ENCODE data around the gene VAMP1.
"Not testable (repeated sequence)": the region's sequence is repeated elsewhere in the genome, so short reads cannot be mapped to it uniquely, and the experiment has no call there.

Gene VAMP1

GRCh38 chr12:6471989-6472360 is 1.5 kb upstream of the VAMP1 start:
- no peak for DNase-seq (ENCODE audit: extremely low spot score)
- ChIA-PET POLR2A (interaction anchor here (0.6 kb wide), 1 partner anchor 405 kb away, joined by 8 read pairs; no protein-coding TSS in a partner anchor), CTCF (interaction anchor here (1.3 to 2.2 kb wide), 3 partner anchors 9 to 67 kb away, joined by 3 to 12 read pairs (median 3); no protein-coding TSS in a partner anchor)
- no peak for TF ChIP-seq CTCF (IDR thresholded peaks at IDR 0.05; ENCODE audit: control extremely low read depth, extremely low read depth, low read depth, missing control alignments)

- DNase-seq (ENCODE audit: extremely low spot score): no peak
- CTCF ChIA-PET: interaction anchor here (1.1 to 3.1 kb wide), 11 partner anchors 8 to 89 kb away, joined by 3 to 31 read pairs (median 6); partner anchors contain the start of gene MRPL51
- POLR2A ChIA-PET: interaction anchor here (0.6 to 2.8 kb wide), 27 partner anchors 9 to 382 kb away, joined by 3 to 73 read pairs (median 6); partner anchors contain the start of genes CDCA3, COPS7A, GAPDH and MLF2
- no peak for TF ChIP-seq CTCF (IDR thresholded peaks at IDR 0.05; ENCODE audit: control extremely low read depth, extremely low read depth, low read depth, missing control alignments)
These were observed 685 bp downstream of the VAMP1 start for GRCh38 chr12:6469609-6470374.

GRCh38 chr12:6469092-6469491 is 1.4 kb downstream of the VAMP1 start:
- ChIA-PET CTCF (interaction anchor here (1.1 to 3.1 kb wide), 4 partner anchors 8 to 69 kb away, joined by 3 to 31 read pairs (median 9); partner anchors contain the start of gene MRPL51), POLR2A (interaction anchor here (0.9 to 2.8 kb wide), 6 partner anchors 8 to 70 kb away, joined by 4 to 73 read pairs (median 12); partner anchors contain the start of gene MRPL51)
- no peak for TF ChIP-seq CTCF (IDR thresholded peaks at IDR 0.05; ENCODE audit: control extremely low read depth, extremely low read depth, low read depth, missing control alignments)
- DNase-seq (ENCODE audit: extremely low spot score): no peak

- ChIA-PET CTCF (interaction anchor here (1.1 kb wide), 2 partner anchors 44 to 69 kb away, joined by 3 read pairs; no protein-coding TSS in a partner anchor), POLR2A (interaction anchor here (0.9 to 1.4 kb wide), 2 partner anchors 7 to 25 kb away, joined by 4 to 5 read pairs; partner anchors contain the start of gene MRPL51)
- TF ChIP-seq CTCF (IDR thresholded peaks at IDR 0.05; ENCODE audit: control extremely low read depth, extremely low read depth, low read depth, missing control alignments): no peak
- no peak for DNase-seq (ENCODE audit: extremely low spot score)
These were observed 2.2 kb downstream of the VAMP1 start for GRCh38 chr12:6468283-6468575.

- POLR2A ChIA-PET: interaction anchor here (1.4 kb wide), 1 partner anchor 26 kb away, joined by 4 read pairs; the partner anchor contains the start of gene MRPL51
- CTCF ChIA-PET: interaction anchor here (1.1 kb wide), 2 partner anchors 44 to 70 kb away, joined by 3 read pairs; no protein-coding TSS in a partner anchor
- DNase-seq (ENCODE audit: extremely low spot score): not testable (repeated sequence)
These were observed 2.8 kb downstream of the VAMP1 start for GRCh38 chr12:6467571-6468282.

- ChIA-PET CTCF (interaction anchor here (1.1 to 3.7 kb wide), 8 partner anchors 13 to 138 kb away, joined by 3 to 89 read pairs (median 20); partner anchors contain the start of genes CD27, MRPL51 and TAPBPL), POLR2A (interaction anchor here (0.5 to 1.4 kb wide), 2 partner anchors 10 to 41 kb away, joined by 3 to 4 read pairs; no protein-coding TSS in a partner anchor)
- DNase-seq (ENCODE audit: extremely low spot score): not testable (repeated sequence)
These were observed 3.7 kb downstream of the VAMP1 start for GRCh38 chr12:6466751-6467150.

- TF ChIP-seq CTCF (IDR thresholded peaks at IDR 0.05; ENCODE audit: control extremely low read depth, extremely low read depth, low read depth, missing control alignments): no peak
- POLR2A ChIA-PET: interaction anchor here (0.5 to 1.4 kb wide), 3 partner anchors 10 to 40 kb away, joined by 3 to 5 read pairs (median 4); no protein-coding TSS in a partner anchor
- CTCF ChIA-PET: interaction anchor here (0.7 to 3.7 kb wide), 33 partner anchors 8 to 401 kb away, joined by 3 to 89 read pairs (median 5); partner anchors contain the start of genes CD27, GAPDH, MRPL51 and TAPBPL
- no peak for DNase-seq (ENCODE audit: extremely low spot score)
These were observed 4.3 kb downstream of the VAMP1 start for GRCh38 chr12:6466184-6466573.

Data from GM10248 (cell line).